Activated CD8-positive, alpha-beta memory T cell treated with anti-CD3 and anti-CD28 coated beads, Interleukin-2, amount 10 ng/mL, durations not matched to agents 7 days and 5 days (primary cell): ENCODE results near the gene ABI3. TPM values are rescaled to one million over a fixed set of nuclear protein-coding genes. Genes with fewer than 3 reads are reported as not detected.

Source experiments
- ATAC-seq: fragments of 150-1000 bp; cut with Tn5 transposase; one replicate; pipeline ENCODE4 v1.10.0; 2021; ENCODE audit warnings: moderate library complexity
- CTCF ChIA-PET: fragments of 350-600 bp; sonication (Branson Sonifier 250); formaldehyde crosslinking; loops from one replicate; lab custom pipeline; 2021; ENCODE audit warnings: antibody characterized with exemption; lab: Charles Lee
- DNase-seq: peaks from one replicate; pipeline ENCODE4 v3.0.0-alpha.2; 2020
- H3K27ac Mint-ChIP-seq: one replicate; pipeline ENCODE4 v1.8.0; 2021; ENCODE audit warnings: mild to moderate bottlenecking, mixed read lengths
- H3K27me3 Mint-ChIP-seq: one replicate; pipeline ENCODE4 v1.8.0; 2021; ENCODE audit warnings: mixed read lengths
- H3K36me3 Mint-ChIP-seq: one replicate; pipeline ENCODE4 v1.8.0; 2021; ENCODE audit warnings: mild to moderate bottlenecking, mixed read lengths
- H3K4me1 Mint-ChIP-seq: one replicate; pipeline ENCODE4 v1.8.0; 2021; ENCODE audit warnings: mixed read lengths
- H3K4me3 Mint-ChIP-seq: one replicate; pipeline ENCODE4 v1.8.0; 2021; ENCODE audit warnings: mild to moderate bottlenecking, moderate library complexity, mixed read lengths
- H3K9me3 Mint-ChIP-seq: one replicate; pipeline ENCODE4 v1.8.0; 2022; ENCODE audit warnings: low read depth, mixed read lengths
- total RNA-seq, 2 experiments: library from RNA; stranded (reverse); gene quantifications; one replicate each; pipeline ENCODE4 v1.2.3, GENCODE V29; 2021

The ABI3 gene
- total RNA-seq, 2 experiments from 2014 or later: 116 to 121 TPM

- Mint-ChIP-seq H3K4me1 (peaks cover 82% of the 10 kb centered on the region), H3K9me3 (no peaks in the 10 kb centered on the region), H3K27me3 (no peaks in the 10 kb centered on the region), H3K4me3 (peak overlapping the region; percentile 65), H3K36me3 (peaks cover 55% of the 10 kb centered on the region), H3K27ac (peak overlapping the region; percentile 98)
- DNase-seq (no peak), ATAC-seq (no peak)
- CTCF ChIA-PET: interaction anchor here (2.2 to 5.8 kb wide), 3 partner anchors 8 to 27 kb away, joined by 8 to 46 read pairs (median 26); partner anchors contain the start of genes ABI3 and GNGT2
These were observed 9.5 kb downstream of the ABI3 start for GRCh38 chr17:49219987-49220386.

- peaks cover 66% of the 10 kb centered on the region for H3K4me1 Mint-ChIP-seq
- CTCF ChIA-PET: interaction anchor here (0.9 to 5.8 kb wide), 6 partner anchors 12 to 67 kb away, joined by 3 to 46 read pairs (median 12); partner anchors contain the start of genes ABI3 and GNGT2
- H3K4me3 Mint-ChIP-seq: peak overlapping the region; percentile 54
- ATAC-seq (no peak), DNase-seq (peak; percentile 48)
- H3K9me3 Mint-ChIP-seq: no peaks in the 10 kb centered on the region
- H3K36me3 Mint-ChIP-seq: peaks cover 35% of the 10 kb centered on the region
- no peaks in the 10 kb centered on the region for H3K27me3 Mint-ChIP-seq
- peak overlapping the region; percentile 52 for H3K27ac Mint-ChIP-seq
These were observed 12.6 kb downstream of the ABI3 start for GRCh38 chr17:49223168-49223516.

DNA sequence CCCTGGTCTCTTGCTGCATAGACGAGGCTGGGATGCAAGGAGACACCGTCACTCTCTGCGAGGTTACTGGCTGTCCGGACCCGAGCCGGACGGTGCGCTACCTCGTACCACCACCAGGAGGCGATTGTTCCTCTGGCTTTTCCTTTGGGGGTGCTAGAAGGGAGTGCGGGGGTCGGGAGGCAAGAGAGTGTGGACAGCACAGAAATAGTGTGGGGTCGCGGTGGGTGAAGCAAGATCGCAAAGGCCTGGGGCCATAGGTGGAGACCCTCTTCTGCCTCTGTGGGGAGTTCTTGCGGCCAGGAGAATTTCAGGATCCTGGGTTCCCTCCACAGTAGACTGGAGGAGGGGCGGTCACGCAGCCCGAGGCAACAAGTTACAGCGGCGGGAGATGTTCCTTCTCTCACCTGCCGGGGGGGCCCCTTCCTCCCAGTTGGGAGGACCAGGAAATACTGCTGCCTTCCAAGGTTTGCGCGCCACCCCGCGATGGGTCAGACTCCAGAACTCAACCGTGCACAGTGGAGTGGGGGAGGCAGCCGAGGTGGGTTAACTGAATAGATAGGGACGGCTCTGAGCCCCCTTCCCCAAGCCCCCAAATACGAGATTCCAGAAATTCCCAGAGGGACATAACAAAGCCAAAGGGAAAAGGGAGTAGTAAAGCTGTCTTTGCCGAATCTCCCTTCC is 13.2 kb downstream of the ABI3 start:
- peaks cover 63% of the 10 kb centered on the region for H3K4me1 Mint-ChIP-seq
- H3K27me3 Mint-ChIP-seq: no peaks in the 10 kb centered on the region
- peak; percentile 17 for ATAC-seq
- peak; percentile 82 for DNase-seq
- H3K9me3 Mint-ChIP-seq: no peaks in the 10 kb centered on the region
- CTCF ChIA-PET: interaction anchor here (0.6 to 9.4 kb wide), 12 partner anchors 9 to 145 kb away, joined by 3 to 176 read pairs (median 8); partner anchors contain the start of genes ABI3 and GNGT2
- peaks cover 31% of the 10 kb centered on the region for H3K36me3 Mint-ChIP-seq
- H3K27ac Mint-ChIP-seq: peak overlapping the region; percentile 28
- peak overlapping the region; percentile 54 for H3K4me3 Mint-ChIP-seq

- H3K9me3 Mint-ChIP-seq: no peaks in the 10 kb centered on the region
- ATAC-seq: peak; percentile 46
- peaks cover 26% of the 10 kb centered on the region for H3K36me3 Mint-ChIP-seq
- peak; percentile 82 for DNase-seq
- CTCF ChIA-PET: interaction anchor here (0.6 to 9.4 kb wide), 12 partner anchors 10 to 192 kb away, joined by 3 to 176 read pairs (median 3); partner anchors contain the start of genes ABI3 and GNGT2
- H3K27ac Mint-ChIP-seq: peak overlapping the region; percentile 52
- H3K4me3 Mint-ChIP-seq: peak overlapping the region; percentile 31
- H3K4me1 Mint-ChIP-seq: peaks cover 60% of the 10 kb centered on the region
- peaks cover 6% of the 10 kb centered on the region for H3K27me3 Mint-ChIP-seq
These were observed 13.9 kb downstream of the ABI3 start for GRCh38 chr17:49224198-49224996.

- H3K4me3 Mint-ChIP-seq: peak overlapping the region; percentile 31
- peak overlapping the region; percentile 52 for H3K27ac Mint-ChIP-seq
- DNase-seq: no peak
- H3K9me3 Mint-ChIP-seq: no peaks in the 10 kb centered on the region
- H3K27me3 Mint-ChIP-seq: peaks cover 11% of the 10 kb centered on the region
- CTCF ChIA-PET: interaction anchor here (0.9 to 9.4 kb wide), 9 partner anchors 13 to 192 kb away, joined by 3 to 176 read pairs (median 4); partner anchors contain the start of genes ABI3 and GNGT2
- H3K36me3 Mint-ChIP-seq: peaks cover 23% of the 10 kb centered on the region
- peaks cover 57% of the 10 kb centered on the region for H3K4me1 Mint-ChIP-seq
- no peak for ATAC-seq
These were observed 14.5 kb downstream of the ABI3 start for GRCh38 chr17:49224997-49225337.

DNA sequence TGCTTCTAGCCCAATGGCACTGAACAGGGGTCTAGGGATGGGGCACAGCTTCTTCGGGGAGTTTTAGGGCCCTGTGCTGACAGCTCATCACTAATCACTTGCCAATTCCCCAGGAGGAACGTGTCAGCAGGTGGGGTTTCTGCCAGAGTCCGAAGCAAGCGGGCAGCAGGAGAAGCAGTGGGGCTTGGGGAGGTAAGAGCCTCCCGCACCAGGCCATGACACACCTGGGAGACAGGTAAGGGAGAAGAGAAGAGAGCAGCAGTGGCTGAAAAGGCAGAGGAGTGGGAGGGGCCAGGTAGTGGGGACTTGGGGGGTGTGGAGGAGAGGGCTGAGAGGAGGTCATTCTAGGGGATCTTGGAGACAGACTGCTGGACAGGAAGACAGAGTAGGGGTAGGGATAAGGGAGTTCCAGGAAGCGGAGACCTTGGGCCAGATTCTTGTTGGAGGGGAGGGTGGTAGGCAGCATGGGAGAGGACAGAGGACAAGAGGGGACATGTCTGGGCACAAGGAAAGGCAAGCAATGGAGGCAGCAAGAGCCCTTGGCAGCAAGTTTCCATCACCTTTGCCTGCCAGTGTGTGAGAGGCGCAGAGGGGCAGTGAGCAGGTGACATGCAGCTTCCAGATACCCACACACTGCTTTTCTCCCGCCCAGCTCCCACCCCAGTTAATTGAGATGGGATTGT is 15.2 kb downstream of the ABI3 start:
- Mint-ChIP-seq H3K4me3 (no peak overlapping the region), H3K27ac (no peak overlapping the region), H3K9me3 (no peaks in the 10 kb centered on the region), H3K27me3 (peaks cover 11% of the 10 kb centered on the region), H3K36me3 (peaks cover 19% of the 10 kb centered on the region), H3K4me1 (peaks cover 53% of the 10 kb centered on the region)
- CTCF ChIA-PET: interaction anchor here (1.0 to 9.4 kb wide), 10 partner anchors 9 to 193 kb away, joined by 3 to 176 read pairs (median 11); partner anchors contain the start of genes ABI3 and GNGT2
- DNase-seq: no peak
- no peak for ATAC-seq

DNA sequence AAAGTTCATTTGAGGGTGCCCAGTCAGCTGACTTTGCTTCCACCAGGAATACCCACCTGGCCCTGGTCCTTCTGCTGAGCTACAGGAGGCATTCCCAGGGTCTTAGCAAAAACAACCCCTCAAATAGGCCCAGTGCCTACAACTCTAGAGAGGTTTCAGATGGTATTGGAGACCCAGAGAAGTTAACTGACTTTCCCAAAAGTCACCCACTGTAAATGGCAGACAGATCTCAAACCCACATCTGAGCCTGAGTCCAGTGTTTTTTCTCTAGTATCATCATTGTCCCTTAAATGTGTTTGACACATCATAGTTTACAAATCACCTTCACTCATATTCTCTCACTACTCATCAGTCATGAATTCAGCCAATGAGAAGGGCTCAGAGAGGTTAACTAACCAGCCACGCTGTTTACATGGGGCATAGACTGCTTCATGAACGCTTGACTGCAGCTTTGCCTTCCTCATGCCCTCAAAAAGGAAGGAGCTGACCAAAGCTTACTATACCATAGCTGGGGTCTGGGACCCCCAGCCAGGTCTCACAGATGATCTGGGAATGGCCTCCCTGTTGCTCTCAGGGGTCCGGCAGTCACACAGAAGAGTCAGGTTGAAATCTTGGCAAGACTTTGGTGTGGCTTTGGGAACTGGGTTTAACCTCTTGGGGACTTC is 16.4 kb downstream of the ABI3 start:
- H3K4me3 Mint-ChIP-seq: no peak overlapping the region
- DNase-seq (no peak), ATAC-seq (no peak)
- no peaks in the 10 kb centered on the region for H3K9me3 Mint-ChIP-seq
- peaks cover 57% of the 10 kb centered on the region for H3K4me1 Mint-ChIP-seq
- H3K27me3 Mint-ChIP-seq: peaks cover 19% of the 10 kb centered on the region
- CTCF ChIA-PET: interaction anchor here (1.0 to 9.4 kb wide), 14 partner anchors 9 to 331 kb away, joined by 3 to 176 read pairs (median 6); partner anchors contain the start of genes ABI3 and GNGT2
- peaks cover 13% of the 10 kb centered on the region for H3K36me3 Mint-ChIP-seq
- no peak overlapping the region for H3K27ac Mint-ChIP-seq

DNA sequence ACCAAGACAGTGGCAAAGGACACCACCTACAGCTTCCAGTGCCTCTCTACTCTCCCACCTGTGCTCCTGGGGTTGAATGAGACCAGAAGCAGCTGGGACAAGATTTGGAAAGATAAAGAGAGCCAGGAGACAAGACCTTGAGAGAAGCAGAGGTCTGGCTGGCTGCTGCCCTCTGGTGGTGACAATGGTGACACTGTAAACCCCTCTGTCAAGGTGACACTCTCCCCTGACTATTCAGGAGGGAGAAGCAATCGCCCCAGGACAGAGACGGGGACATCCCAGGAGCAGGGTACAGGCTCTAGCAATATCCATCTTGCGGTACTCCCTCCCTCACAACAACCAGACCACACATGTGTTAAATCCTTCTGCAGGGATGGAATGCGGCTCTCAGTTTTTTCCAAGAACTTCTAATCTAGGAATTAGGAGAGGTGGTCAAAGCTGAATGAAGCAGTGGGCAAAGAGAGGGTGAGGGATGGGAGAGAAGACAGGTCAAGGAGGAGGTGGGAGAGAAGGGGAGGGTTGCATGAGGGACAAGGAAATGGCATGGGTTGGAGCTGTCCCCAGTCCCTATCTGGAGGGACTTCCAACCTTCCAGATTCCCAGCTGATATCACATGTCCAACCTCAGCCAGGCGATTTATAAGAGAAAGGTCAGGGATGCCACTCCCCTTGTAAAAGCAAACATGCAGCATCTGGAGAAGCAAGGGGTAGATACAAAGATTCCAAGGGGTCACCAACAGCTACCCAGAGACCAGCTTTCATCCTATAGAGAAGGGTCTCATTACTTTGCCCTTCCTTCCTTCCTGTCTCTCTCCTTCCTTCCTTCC is 17.1 kb downstream of the ABI3 start:
- H3K36me3 Mint-ChIP-seq: peaks cover 7% of the 10 kb centered on the region
- no peak overlapping the region for H3K27ac Mint-ChIP-seq
- ATAC-seq (peak; percentile 40), DNase-seq (peak; percentile 86)
- H3K9me3 Mint-ChIP-seq: no peaks in the 10 kb centered on the region
- H3K4me1 Mint-ChIP-seq: peaks cover 50% of the 10 kb centered on the region
- CTCF ChIA-PET: interaction anchor here (0.8 to 9.4 kb wide), 16 partner anchors 9 to 330 kb away, joined by 3 to 176 read pairs (median 6); partner anchors contain the start of genes ABI3 and GNGT2
- H3K27me3 Mint-ChIP-seq: peaks cover 22% of the 10 kb centered on the region
- no peak overlapping the region for H3K4me3 Mint-ChIP-seq

GRCh38 chr17:49229076-49229804 is 18.7 kb downstream of the ABI3 start:
- H3K9me3 Mint-ChIP-seq: no peaks in the 10 kb centered on the region
- CTCF ChIA-PET: interaction anchor here (1.3 to 9.4 kb wide), 7 partner anchors 10 to 197 kb away, joined by 3 to 176 read pairs (median 8); partner anchors contain the start of genes ABI3 and GNGT2
- no peaks in the 10 kb centered on the region for H3K36me3 Mint-ChIP-seq
- H3K4me1 Mint-ChIP-seq: peaks cover 34% of the 10 kb centered on the region
- H3K4me3 Mint-ChIP-seq: no peak overlapping the region
- H3K27me3 Mint-ChIP-seq: peaks cover 29% of the 10 kb centered on the region
- H3K27ac Mint-ChIP-seq: no peak overlapping the region
- ATAC-seq (no peak), DNase-seq (no peak)

- CTCF ChIA-PET: interaction anchor here (1.0 to 9.4 kb wide), 7 partner anchors 10 to 197 kb away, joined by 3 to 176 read pairs (median 4); no protein-coding TSS in a partner anchor
- Mint-ChIP-seq H3K4me1 (peaks cover 31% of the 10 kb centered on the region), H3K27ac (no peak overlapping the region), H3K36me3 (no peaks in the 10 kb centered on the region), H3K27me3 (peaks cover 29% of the 10 kb centered on the region), H3K9me3 (no peaks in the 10 kb centered on the region), H3K4me3 (peak overlapping the region; percentile 62)
- peak; percentile 24 for ATAC-seq
- no peak for DNase-seq
These were observed 19.5 kb downstream of the ABI3 start for GRCh38 chr17:49229805-49230600.
